K562 (cell line): ENCODE results near the gene ERAL1. TPM values are rescaled to one million over a fixed set of nuclear protein-coding genes. Genes with fewer than 3 reads are reported as not detected.

Experiments used
- ATAC-seq: fragments of 200-7000 bp; cut with Tn5 transposase; 3 replicates; pipeline ENCODE4 v1.9.1; 2020; ENCODE audit warnings: moderate library complexity
- BruUV-seq: library from RNA; stranded (reverse); fragments of 400-500 nt; replicated peaks from 2 replicates; lab custom pipeline; 2021; lab: Mats Ljungman, UMichigan
- CTCF ChIA-PET: fragments of 300-600 bp; formaldehyde crosslinking; extraction: SDS; loops from one replicate; lab custom pipeline; 2021; ENCODE audit warnings: low intra/inter-chr PET ratio; lab: Yijun Ruan, JAX
- POLR2A ChIA-PET: fragments of 300-600, 350-650 bp; sonication (Branson Sonifier 250); formaldehyde crosslinking; extraction: SDS; loops from one replicate; lab custom pipeline; 2021; ENCODE audit warnings: antibody characterized with exemption, inconsistent platforms; lab: Yijun Ruan, JAX
- DNase-seq, 4 experiments: peaks; one replicate each; pipeline versions ENCODE4 v3.0.0 to v3.0.0-alpha.2; 2011 to 2018; ENCODE audit warnings: low spot score in 3 of 4, mixed read lengths in 3 of 4; ENCODE audit errors: extremely low read depth in 1 of 4
- FAIRE-seq: peaks from 2 replicates; lab custom pipeline; 2011; peaks lifted over from hg19 to GRCh38; lab: Jason Lieb, UNC
- H2AFZ ChIP-seq: 2 replicates; pipeline ENCODE4 v1.6.0; 2011; ENCODE audit warnings: low read depth, low read length, control low read depth, inconsistent platforms
- H3K27ac ChIP-seq: fragments of 200-600 bp; 3 replicates; pipeline ENCODE4 v1.8.0; 2011; ENCODE audit warnings: low read depth, mild to moderate bottlenecking, control low read depth, inconsistent platforms, low read length, moderate library complexity, mixed read lengths; ENCODE audit errors: extremely low read depth
- H3K27me3 ChIP-seq, 2 experiments: fragments of 300-600 bp in 1 of 2; 2 replicates in 1 of 2; 3 replicates in 1 of 2; pipeline versions ENCODE4 v1.6.0 to v1.8.0; 2011; ENCODE audit warnings: inconsistent platforms in 2 of 2, low read length in 2 of 2, mild to moderate bottlenecking in 1 of 2, mixed read lengths in 1 of 2, moderate library complexity in 1 of 2; ENCODE audit not compliant: control insufficient read depth in 2 of 2, insufficient read depth in 2 of 2
- H3K36me3 ChIP-seq: fragments of 300-600 bp; 3 replicates; pipeline ENCODE4 v1.8.0; 2011; ENCODE audit warnings: mild to moderate bottlenecking, low read length, inconsistent platforms; ENCODE audit not compliant: control insufficient read depth, insufficient read depth
- H3K4me1 ChIP-seq, 2 experiments: fragments of 200-600 bp in 1 of 2; replicated peaks in 1 of 2; 2 replicates in 1 of 2; 3 replicates in 1 of 2; pipeline versions ENCODE4 v1.5.1 to v1.8.0; 2011; ENCODE audit warnings: inconsistent platforms in 2 of 2, low read length in 2 of 2, mild to moderate bottlenecking in 1 of 2, mixed read lengths in 1 of 2, moderate library complexity in 1 of 2; ENCODE audit not compliant: control insufficient read depth in 2 of 2, insufficient read depth in 2 of 2
- H3K4me2 ChIP-seq: 2 replicates; pipeline ENCODE4 v1.6.1; 2011; ENCODE audit warnings: low read length, control low read depth, inconsistent platforms, mixed read lengths; ENCODE audit not compliant: insufficient read depth
- H3K4me3 ChIP-seq: fragments of 200-600 bp; sonication (generic), shearing (Covaris generic); 2 replicates; pipeline ENCODE4 v1.5.1; 2016; ENCODE audit warnings: control low read depth, inconsistent platforms
- H3K79me2 ChIP-seq: fragments of 200-600 bp; 3 replicates; pipeline ENCODE4 v1.8.0; 2011; ENCODE audit warnings: low read length, inconsistent platforms; ENCODE audit not compliant: control insufficient read depth, insufficient read depth
- H3K9ac ChIP-seq, 2 experiments: 2 replicates each; pipeline versions ENCODE4 v1.6.0 to v1.6.1; 2011; ENCODE audit warnings: low read depth in 2 of 2, low read length in 2 of 2, control low read depth in 1 of 2, inconsistent platforms in 1 of 2, mild to moderate bottlenecking in 1 of 2, mixed read lengths in 1 of 2; ENCODE audit not compliant: insufficient read depth in 1 of 2
- H3K9me1 ChIP-seq: one replicate; pipeline ENCODE4 v1.6.0; 2011; ENCODE audit warnings: inconsistent platforms, mild to moderate bottlenecking, low read length, moderate library complexity; ENCODE audit not compliant: control insufficient read depth, insufficient read depth
- H3K9me3 ChIP-seq: replicated peaks from 2 replicates; pipeline ENCODE4 v1.5.1; 2011; ENCODE audit warnings: low read depth, low read length, inconsistent platforms; ENCODE audit not compliant: control insufficient read depth, insufficient read depth
- H4K20me1 ChIP-seq: replicated peaks from 2 replicates; pipeline ENCODE4 v1.6.1; 2011; ENCODE audit warnings: low read length, inconsistent platforms, mixed read lengths; ENCODE audit not compliant: control insufficient read depth, insufficient read depth
- CBFA2T2 ChIP-seq: fragments of 450-650 bp; conservative IDR thresholded peaks from 2 replicates; pipeline ENCODE4 v1.6.1; 2017; ENCODE audit warnings: mild to moderate bottlenecking
- EHMT2 ChIP-seq: fragments of 450-650 bp; IDR thresholded peaks from 2 replicates; pipeline ENCODE4 v1.6.1; 2018; ENCODE audit warnings: antibody characterized with exemption
- HDGF ChIP-seq: fragments of 450-650 bp; IDR thresholded peaks from 2 replicates; pipeline ENCODE4 v1.6.1; 2016
- IFI16 ChIP-seq: fragments of 250-450 bp; sonication (Bioruptor Pico); IDR thresholded peaks from 2 replicates; pipeline ENCODE4 v2.1.2; 2022; ENCODE audit warnings: mild to moderate bottlenecking, inconsistent platforms
- MYNN ChIP-seq, 2 experiments: sonication (generic); formaldehyde crosslinking in 1 of 2; IDR thresholded peaks; 2 replicates each; pipeline versions ENCODE4 v1.5.0 to v1.6.1; 2016 to 2020; ENCODE audit warnings: antibody characterized with exemption in 1 of 2, missing genetic modification reagents in 1 of 2
- SMAD2 ChIP-seq: fragments of 150-350 bp; IDR thresholded peaks from 2 replicates; pipeline ENCODE4 v1.6.1; 2014; ENCODE audit warnings: low read depth, mild to moderate bottlenecking, low read length
- SMC3 ChIP-seq: conservative IDR thresholded peaks from 2 replicates; pipeline ENCODE4 v1.6.1; 2011; ENCODE audit warnings: low read depth, low read length, improper control_type of control experiment; ENCODE audit not compliant: insufficient read depth
- ZNF57 ChIP-seq: fragments of 450-650 bp; formaldehyde crosslinking; IDR thresholded peaks from 2 replicates; pipeline ENCODE4 v1.4.0; 2020; ENCODE audit warnings: mild to moderate bottlenecking, moderate library complexity
- ZNF764 ChIP-seq: fragments of 250-450 bp; sonication (Bioruptor Pico); IDR thresholded peaks from 2 replicates; pipeline ENCODE4 v1.4.0; 2020; ENCODE audit warnings: low read depth, mild to moderate bottlenecking, moderate library complexity
- WGBS: fragments of 100-300 bp; shearing (Covaris generic); methylation state at CpG from one replicate; pipeline ENCODE4 v1.1.6; 2016; ENCODE audit warnings: low coverage, mixed read lengths; ENCODE audit not compliant: insufficient coverage; ENCODE audit errors: missing lambda C conversion rate; 5-methylcytosine and 5-hydroxymethylcytosine counted together
- in situ Hi-C: fragments of 300-500 bp; cut with MboI; formaldehyde crosslinking; loops from 4 replicates; pipeline ENCODE4 v1.15.0; 2018; ENCODE audit warnings: inconsistent platforms, mixed read lengths
- intact Hi-C: fragments of 100-400 bp; cut with micrococcal nuclease; formaldehyde crosslinking; loops from 2 replicates; pipeline ENCODE4 v1.14.2; 2022
- polyA plus RNA-seq, 8 experiments: library from polyadenylated mRNA; depleted of rRNA in 4 of 8; stranded (reverse) in 5 of 8; unstranded in 3 of 8; fragments of >200 nt; fragmentation: Nextera tagmentation in 2 of 8; fragmentation: Illumina TruSeq in 1 of 8; extraction: Ambion mirVana in 2 of 8; extraction: Trizol in 1 of 8; gene quantifications; 2 replicates each; pipeline versions ENCODE4 v1.2.1 to v1.2.3, GENCODE V29; 2011 to 2014; ENCODE audit warnings: inconsistent platforms in 1 of 8, missing spikeins in 1 of 8
- total RNA-seq, 7 experiments: library from RNA; depleted of rRNA in 6 of 7; stranded (reverse); fragments of >200 nt in 6 of 7; fragmentation: Illumina TruSeq in 2 of 7; extraction: Trizol in 2 of 7; gene quantifications; 2 replicates each; pipeline versions ENCODE4 v1.2.1 to v1.2.3, GENCODE V29; 2011 to 2021; ENCODE audit warnings: low replicate concordance in 1 of 7
- TF ChIP-seq, protein P1 (sequence below): sonication (generic); formaldehyde crosslinking; IDR thresholded peaks from 2 replicates; pipeline ENCODE4 v1.8.0; 2022; ENCODE audit warnings: mild to moderate bottlenecking, missing genetic modification reagents
- TF ChIP-seq, protein P2 (sequence below), 2 experiments: fragments of 450-650 bp; formaldehyde crosslinking in 1 of 2; IDR thresholded peaks; 2 replicates each; pipeline versions ENCODE4 v1.4.0 to v1.6.1; 2014 to 2020; ENCODE audit warnings: mild to moderate bottlenecking in 2 of 2, borderline replicate concordance in 1 of 2, low read depth in 1 of 2

Gene ERAL1
- total and polyA plus RNA-seq, 9 of the 15 experiments (the other 6 are each of a cell fraction or from before 2014, with no cell fraction given): 37.5 to 351 (median 106) TPM

DNA sequence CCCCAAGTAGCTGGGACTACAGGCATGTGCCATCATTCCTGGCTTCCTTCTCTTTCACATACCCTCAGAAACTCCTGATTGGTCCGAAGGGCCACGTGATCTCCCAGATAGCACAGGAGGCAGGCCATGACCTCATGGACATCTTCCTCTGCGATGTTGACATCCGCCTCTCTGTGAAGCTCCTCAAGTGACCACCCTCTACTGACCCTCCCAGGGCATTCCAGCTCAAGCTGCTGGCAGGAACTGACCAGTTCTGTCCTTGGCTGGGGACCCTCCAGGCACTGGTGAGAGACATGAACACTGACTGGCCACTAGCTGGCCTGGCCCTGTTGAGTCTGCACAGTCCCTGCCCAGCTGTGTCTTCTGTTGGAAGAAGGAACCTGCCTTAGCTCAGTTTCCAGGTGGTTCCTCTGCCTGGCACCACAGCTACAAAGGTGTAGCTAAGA lies 5.6 kb downstream of the ERAL1 start:
- POLR2A ChIA-PET: interaction anchor here (0.5 to 7.5 kb wide), 13 partner anchors 11 to 141 kb away, joined by 3 to 49 read pairs (median 4); partner anchors contain the start of gene RPL23A
- DNase-seq: peak; percentile 85 to 89 (median 89)
- peak overlapping the region; percentile 71 for H3K27ac ChIP-seq
- H2AFZ ChIP-seq: no peak overlapping the region
- no peaks in the 10 kb centered on the region for H3K9me3 ChIP-seq
- no peaks in the 10 kb centered on the region for H3K27me3 ChIP-seq
- peaks cover 44% of the 10 kb centered on the region for H3K36me3 ChIP-seq
- no TSS peak for BruUV-seq
- CTCF ChIA-PET: no interaction called here
- H3K4me2 ChIP-seq: peak overlapping the region; percentile 91
- ATAC-seq: peak; percentile 64
- H3K4me3 ChIP-seq: peak overlapping the region; percentile 49
- 7% methylated on average over 4 of the region's 4 CpGs for WGBS
- peak overlapping the region; percentile 73 to 88 for H3K9ac ChIP-seq
- H3K4me1 ChIP-seq: peaks cover 43 to 53% of the 10 kb centered on the region in 2 experiments
- in situ Hi-C loops (no loop called here), intact Hi-C loops (loop anchor here (5.0 kb wide), 2 partner anchors 42 to 133 kb away; partner anchors contain the start of genes DHRS13, NEK8 and TLCD1)
- FAIRE-seq: peak; percentile 85
- H3K79me2 ChIP-seq: peaks cover 79% of the 10 kb centered on the region
- H4K20me1 ChIP-seq: no peaks in the 10 kb centered on the region
- no peaks in the 10 kb centered on the region for H3K9me1 ChIP-seq
- TF ChIP-seq SMC3 (no peak), SMAD2 (no peak), IFI16 (CRISPR knock-in tag) (peak; percentile 10; the same call in 1 of the 2 replicates), ZNF764 (CRISPR knock-in tag) (no peak), MYNN (IDR thresholded peaks at IDR 0.05) (peak; percentile 50; the same call in 1 of the 2 replicates), MYNN (CRISPR knock-in tag; IDR thresholded peaks at IDR 0.05) (no peak), ZNF57 (CRISPR knock-in tag) (no peak), CBFA2T2 (peak; percentile 76), HDGF (peak; percentile 63; the same call in 1 of the 2 replicates), EHMT2 (no peak)
- TF ChIP-seq, protein P1, sequence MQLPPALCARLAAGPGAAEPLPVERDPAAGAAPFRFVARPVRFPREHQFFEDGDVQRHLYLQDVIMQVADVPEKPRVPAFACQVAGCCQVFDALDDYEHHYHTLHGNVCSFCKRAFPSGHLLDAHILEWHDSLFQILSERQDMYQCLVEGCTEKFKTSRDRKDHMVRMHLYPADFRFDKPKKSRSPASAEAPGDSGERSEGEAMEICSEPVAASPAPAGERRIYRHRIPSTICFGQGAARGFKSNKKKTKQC (CRISPR knock-in tag): peak; percentile 66; the same call in 1 of the 2 replicates
- TF ChIP-seq, protein P2, sequence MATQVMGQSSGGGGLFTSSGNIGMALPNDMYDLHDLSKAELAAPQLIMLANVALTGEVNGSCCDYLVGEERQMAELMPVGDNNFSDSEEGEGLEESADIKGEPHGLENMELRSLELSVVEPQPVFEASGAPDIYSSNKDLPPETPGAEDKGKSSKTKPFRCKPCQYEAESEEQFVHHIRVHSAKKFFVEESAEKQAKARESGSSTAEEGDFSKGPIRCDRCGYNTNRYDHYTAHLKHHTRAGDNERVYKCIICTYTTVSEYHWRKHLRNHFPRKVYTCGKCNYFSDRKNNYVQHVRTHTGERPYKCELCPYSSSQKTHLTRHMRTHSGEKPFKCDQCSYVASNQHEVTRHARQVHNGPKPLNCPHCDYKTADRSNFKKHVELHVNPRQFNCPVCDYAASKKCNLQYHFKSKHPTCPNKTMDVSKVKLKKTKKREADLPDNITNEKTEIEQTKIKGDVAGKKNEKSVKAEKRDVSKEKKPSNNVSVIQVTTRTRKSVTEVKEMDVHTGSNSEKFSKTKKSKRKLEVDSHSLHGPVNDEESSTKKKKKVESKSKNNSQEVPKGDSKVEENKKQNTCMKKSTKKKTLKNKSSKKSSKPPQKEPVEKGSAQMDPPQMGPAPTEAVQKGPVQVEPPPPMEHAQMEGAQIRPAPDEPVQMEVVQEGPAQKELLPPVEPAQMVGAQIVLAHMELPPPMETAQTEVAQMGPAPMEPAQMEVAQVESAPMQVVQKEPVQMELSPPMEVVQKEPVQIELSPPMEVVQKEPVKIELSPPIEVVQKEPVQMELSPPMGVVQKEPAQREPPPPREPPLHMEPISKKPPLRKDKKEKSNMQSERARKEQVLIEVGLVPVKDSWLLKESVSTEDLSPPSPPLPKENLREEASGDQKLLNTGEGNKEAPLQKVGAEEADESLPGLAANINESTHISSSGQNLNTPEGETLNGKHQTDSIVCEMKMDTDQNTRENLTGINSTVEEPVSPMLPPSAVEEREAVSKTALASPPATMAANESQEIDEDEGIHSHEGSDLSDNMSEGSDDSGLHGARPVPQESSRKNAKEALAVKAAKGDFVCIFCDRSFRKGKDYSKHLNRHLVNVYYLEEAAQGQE (IDR thresholded peaks at IDR 0.05; ENCODE audit: borderline replicate concordance): peak; percentile 80
- TF ChIP-seq, protein P2 (CRISPR knock-in tag; IDR thresholded peaks at IDR 0.05; ENCODE audit: low read depth): no peak
